NCI-H2081 treated with DMSO at 0.1 percent for 48 hours (cell line): ENCODE measurements around the gene CCL15.

ENCODE experiments used
- DNase-seq: peaks from one replicate; lab custom pipeline; 2025; lab: John Stamatoyannopoulos, UW

The CCL15 gene

DNA sequence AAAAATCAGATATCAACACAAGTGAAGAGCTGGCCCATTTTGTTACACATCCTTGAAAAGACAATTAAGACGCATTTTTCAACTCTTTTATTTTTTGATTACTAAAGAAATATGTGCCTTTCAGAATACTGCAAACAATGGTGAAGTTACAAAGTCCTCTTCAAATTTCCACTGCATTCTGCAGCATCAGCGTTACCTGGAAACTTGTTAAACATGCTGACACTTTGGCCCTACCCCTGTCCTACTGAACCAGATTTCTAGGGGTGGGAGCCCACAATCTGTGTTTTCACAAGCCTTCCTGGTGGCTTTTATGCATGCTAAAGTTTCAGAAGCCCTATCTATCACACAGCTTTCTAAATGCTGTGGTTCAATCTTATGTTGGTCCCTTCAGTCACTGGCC, 10.3 kb downstream of the CCL15 start:
- DNase-seq, result no peak

DNA sequence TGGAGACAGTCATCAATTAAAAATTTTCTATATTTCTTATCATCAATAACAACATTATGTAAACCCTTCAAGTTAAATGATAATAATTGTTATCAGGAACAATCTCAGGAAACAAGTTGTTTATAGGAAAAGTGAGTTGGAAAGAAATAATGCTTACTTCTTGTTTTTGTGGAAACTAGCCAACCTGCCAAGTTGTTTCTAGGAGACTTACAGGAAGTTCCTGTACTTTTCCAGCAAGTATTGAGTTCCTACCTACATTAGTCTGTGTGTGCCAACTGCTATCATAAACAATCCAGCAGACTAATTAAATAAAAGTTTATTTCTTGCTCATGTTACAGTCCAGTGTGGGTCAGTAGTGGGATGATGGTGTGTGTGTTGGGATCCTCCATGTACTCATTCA, 13.2 kb downstream of the CCL15 start:
- no peak for DNase-seq

DNA sequence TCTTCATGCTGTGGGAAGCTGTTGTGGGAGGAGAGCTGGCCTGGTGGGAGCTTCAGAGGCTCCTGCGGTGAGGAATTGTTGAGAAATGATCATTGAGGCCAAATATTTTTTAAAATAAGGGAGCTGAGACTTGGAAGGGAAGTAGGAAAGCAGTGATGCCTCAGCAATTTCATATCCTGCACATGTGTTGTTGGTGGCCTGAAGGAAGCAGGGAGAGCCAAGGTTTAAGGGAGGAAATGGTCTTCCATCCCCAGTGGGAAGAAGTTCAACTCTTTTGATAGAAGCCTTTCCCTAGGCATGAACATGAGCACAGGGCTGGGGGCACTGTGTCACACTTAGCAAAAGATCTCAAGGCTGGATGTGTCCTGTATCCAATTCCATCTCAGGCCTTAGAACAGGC, 14.7 kb downstream of the CCL15 start, which contains the start of gene CCL14:
Gene CCL14, minus strand, starts transcription at position 87 of the 400 bp plus-strand sequence. Its CDS starts 80 bp downstream, at position 7.
- DNase-seq, result no peak

DNA sequence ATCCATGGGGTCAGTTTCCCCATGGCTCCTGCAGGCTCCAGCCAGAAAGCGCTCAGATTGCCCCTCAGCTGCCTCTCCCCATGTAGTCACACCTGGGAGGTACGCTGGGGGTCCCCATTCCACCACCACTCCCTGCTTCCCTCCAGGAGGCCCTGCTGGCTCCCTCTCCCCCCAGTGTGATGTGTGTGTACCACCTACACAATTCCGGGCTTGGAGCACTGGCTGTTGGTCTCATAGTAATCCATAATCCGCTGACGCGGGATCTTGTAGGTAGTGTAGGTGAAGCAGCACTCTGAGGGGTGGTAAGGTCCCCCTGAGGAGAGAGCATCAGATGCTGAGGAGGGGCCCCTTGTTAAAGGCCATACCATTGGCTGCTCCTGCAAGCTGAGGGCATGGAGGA, 17.2 kb downstream of the CCL15 start:
- DNase-seq, result no peak

DNA sequence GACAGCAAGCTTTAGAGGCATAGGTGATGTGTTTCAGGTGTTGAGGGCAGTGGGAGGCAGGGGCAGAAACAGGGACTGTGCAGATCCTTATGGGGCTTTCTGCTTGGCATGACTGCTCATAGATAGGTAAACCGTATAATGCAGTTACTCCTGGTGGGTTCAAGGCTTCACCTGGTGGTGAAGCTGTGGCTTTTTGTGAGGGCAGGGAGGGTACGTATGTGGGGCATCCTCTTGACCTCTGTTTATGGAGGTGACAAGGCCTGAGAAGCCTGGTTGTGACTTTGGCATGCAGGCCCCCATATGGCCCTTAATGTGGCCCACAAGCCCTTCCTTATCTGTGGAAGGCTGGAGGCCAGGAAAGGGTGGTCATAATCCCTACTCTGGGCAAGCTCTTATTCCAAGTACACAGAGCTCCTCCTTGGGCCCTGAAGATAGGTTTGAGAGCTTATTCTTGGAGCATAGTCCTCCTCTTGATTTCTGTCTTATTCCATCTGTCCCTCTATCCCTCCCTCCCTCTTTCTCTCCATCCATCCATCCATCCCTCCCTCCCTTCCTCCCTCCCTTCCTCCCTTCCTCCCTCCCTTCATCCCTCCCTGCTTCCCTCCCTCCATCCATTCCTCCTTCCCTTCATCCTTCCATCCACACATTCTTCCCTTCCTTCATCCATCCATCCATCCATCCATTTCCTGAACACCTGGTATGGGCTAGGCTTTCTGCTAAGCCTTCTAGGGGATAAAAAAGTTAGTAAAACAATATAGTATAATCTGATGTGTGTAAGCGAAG, 18.8 kb downstream of the CCL15 start:
- no peak for DNase-seq

DNA sequence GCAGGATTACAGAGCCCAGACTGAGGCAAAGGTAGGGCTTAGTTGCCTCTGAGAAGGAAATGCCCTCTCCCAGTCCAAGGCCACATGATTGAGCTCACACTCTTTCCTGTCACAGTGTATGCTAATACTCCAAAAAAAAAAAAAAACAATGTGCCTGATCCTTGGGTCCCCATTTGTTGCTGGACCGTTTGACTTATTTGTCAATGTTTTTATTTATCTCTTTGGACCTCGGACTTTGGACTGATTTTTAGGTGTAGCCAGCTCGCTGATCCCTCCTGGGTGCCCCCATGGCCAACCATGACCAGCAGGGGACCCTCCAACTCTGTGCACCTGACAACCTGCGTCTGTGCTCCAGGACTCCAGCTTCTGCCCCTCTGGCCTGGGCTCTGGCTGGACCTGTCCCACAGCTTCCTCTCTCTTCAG, 19.4 kb downstream of the CCL15 start:
- no peak for DNase-seq

DNA sequence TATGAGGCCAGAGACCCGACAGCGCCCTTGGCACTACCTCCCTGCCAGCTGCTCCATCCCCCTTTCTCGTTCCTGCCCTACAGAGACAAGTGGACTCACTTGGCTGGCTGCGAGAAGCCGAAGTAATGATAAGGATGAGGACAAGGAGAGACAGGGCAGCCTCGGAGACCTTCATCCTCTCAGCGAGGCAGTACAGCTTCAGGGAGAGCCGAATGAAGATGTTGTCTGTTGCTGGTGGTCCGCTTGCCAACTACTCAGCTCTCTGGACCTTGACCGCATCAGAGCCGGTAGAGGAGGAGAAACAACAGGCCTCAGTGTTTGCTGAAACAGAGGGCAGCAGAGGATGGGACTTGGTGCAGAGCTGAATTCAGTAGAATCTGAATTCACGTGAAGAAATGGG, 20.1 kb downstream of the CCL15 start, which contains the start of gene CCL16:
Gene CCL16, minus strand, starts transcription at position 252 of the 400 bp plus-strand sequence. Its CDS starts 77 bp downstream, at position 175.
- no peak for DNase-seq

DNA sequence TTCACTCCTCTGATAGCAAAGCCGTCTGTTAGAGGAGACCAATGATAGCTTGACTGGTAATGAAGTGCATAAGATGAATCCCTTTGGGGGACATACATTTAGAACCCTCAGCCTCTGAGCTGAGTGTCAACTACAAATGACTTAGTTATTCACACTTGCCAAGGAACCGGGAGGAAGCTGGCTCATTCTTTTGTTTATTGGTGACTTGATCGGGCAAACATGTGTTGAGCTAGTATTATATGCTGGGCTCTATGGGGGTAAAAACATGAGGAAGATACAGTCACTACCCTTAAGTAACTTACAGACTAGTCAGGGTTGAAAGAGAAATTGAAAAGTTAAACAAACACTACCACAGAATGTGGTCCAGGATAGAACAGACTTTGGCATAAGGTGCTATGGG, 23.0 kb downstream of the CCL15 start:
- DNase-seq, result no peak

DNA sequence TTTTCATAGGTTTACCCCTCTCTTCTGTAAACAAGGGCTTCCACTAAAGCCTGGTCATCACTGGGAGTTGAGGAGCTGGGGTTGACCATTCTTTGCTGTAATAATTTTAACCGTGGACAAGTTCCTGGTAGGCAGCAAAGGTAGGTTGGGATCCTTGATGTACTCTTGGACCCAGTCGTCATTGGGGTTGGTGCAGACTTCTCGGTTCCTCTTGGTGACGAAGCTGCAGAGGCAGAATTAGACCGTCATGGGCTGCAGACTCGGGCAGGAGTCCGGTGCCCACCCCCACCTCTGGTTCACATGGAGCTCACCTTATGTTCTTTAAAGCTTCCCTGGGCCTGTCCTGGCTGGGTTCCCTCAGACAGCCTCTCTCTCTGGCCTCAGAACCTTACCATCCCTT, 23.8 kb downstream of the CCL15 start:
- no peak for DNase-seq

DNA sequence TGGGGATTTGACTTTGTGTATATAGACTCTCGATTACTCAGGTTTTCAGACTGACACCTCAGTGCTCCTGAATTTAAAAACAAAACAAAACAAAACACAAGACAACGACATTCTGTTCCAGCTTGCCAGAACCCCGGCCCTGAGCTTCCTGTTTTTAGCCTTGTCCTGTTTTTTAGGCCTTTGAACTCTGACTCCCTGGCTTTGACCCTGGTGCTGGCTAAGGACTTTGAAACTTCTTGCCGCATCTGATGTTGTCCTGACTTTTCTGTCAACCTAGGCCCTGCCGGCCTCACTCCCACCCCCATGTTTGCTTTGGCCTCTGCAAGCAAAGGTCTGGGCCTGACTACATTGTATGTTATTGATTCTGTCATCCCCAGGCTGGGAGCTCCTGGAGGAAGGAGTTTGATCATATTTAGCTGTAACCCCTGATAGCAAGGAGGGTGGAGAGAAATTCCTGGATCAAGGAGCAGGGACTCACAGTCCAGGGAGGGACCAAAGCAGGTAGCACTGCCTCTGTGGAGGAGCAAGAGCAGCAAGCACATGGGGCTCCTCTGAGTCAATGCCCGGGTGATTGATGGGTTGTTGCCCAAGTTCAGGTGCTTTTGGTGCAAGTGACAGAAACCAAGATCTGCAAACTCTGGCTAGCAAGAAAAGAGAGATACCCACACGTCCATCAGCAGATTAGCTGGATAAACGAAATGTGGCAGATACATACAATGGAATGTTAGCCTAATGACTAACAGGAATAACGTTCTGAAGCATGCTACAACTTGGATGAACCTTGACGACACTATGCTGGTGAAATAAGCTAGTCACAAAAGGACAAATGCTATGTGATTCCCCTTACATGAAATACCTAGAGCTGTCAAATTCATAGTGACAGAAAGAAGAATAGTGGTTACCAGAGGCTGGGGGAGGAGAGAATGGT, 27.8 kb downstream of the CCL15 start:
- DNase-seq, result no peak

DNA sequence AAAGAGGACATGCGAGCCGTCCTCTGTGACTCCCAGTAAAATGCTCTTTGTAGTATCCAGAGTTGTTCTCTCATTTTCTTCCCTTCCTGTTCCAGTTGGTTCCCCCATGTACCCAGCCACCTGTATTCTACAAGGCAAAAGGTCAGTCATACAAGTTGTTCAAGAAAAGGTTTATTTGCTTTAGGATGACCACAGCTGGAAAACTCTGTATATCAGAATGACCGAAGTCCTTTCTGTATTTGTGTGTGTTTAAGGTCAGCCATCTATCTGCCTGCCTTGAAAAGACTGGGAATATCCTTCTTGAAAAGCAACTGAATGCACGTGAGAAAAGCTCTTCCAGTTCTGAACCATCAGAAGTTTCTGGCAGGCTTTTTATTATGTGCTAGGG, 28.4 kb downstream of the CCL15 start:
- no peak for DNase-seq

DNA sequence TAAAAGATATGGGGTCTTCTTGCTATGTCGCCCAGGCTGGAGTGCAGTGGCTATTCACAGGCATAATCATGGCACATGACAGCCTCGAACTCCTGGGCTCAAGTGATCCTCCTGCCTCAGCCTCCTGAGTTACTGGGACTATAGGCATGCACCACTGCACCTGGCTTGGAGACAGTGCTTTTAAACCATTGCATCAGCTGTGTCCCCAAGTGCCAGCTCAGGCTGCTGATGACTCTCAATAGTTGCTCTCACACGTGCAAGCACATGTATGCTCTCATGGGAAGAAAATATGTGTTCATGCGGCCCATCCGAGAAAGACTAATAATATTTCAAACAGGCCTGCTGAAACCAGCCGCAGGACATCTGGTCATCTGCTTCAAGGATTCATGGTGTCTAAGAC, 28.8 kb downstream of the CCL15 start:
- DNase-seq, result no peak

DNA sequence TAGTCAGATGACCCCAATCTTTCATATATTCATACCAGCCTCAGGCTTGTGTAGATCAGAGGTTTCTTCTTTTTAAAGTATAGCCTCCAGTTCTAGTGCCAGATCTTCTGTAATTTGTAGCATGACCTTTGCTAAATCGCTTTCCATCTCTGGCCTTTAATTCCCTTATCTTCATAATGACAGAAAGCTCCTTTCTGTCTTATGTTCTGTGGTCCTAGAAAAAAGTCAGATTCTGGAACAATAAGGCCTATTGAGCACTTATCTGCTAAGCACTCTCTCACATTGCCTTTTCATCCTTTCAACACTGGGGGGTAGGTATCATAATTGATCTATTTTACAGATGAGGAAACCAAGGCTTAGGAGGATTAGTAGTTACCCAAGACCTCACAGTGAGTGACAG, 29.3 kb downstream of the CCL15 start:
- no peak for DNase-seq

DNA sequence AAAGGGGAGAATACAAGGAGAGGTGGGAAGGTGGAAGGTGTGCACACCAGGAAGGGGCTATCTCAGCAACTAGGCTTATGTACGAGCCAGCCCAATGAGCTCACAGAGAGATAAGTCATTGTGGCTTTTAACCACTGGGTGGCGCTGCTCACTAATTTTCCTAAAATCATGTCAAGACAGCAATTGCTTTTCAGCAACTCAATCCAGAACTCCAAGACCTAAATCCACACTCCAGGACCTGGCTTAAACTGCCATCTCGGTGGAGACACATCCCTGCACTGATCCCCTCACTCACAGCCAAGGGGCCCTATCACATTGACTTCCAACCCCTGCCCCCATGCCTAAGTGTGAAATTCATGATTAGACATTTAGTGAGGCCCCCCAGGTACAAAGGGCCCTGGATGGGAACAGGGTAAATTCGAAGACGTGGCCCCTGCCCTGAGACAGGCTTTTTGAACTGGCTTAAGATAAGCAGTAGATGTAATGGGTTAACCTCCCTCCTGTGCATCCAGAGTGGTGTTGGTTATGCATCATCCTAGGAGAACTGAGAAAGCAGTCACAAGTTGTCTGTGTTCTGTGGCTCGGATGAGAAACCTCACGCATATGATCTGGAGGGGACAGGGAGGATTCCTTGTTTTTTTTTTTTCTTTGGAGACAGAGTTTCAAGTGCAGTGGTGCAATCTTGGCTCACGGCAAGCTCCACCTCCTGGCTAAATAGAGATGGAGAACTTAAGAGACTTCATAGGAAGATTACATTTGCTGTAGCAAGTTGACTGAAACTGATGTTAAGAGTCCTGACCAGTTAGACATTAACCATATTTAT, 31.6 kb downstream of the CCL15 start:
- DNase-seq, result peak; percentile 39

DNA sequence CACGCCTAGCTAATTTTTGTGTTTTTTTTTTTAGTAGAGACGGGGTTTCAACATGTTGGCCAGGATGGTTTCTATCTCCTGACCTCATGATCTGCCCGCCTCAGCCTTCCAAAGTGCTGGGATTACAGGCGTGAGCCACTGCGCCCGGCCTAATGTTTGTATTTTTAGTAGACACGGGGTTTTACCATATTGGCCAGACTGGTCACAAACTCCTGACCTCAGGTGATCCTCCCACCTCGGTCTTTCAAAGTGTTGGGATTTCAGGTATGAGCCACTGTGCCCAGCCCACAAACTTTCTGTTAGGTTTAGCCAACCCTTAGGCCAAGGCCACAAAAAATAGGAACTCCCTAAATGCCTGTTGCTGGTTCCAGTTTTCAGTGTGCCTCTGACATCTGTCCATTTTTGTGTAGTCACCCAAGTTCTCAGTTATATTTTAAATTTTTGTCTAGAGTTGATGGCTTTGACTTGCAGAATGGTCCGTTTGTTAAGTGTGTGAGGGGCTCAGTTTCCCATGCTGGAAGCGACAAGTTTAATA, 32.8 kb downstream of the CCL15 start:
- DNase-seq, result no peak

DNA sequence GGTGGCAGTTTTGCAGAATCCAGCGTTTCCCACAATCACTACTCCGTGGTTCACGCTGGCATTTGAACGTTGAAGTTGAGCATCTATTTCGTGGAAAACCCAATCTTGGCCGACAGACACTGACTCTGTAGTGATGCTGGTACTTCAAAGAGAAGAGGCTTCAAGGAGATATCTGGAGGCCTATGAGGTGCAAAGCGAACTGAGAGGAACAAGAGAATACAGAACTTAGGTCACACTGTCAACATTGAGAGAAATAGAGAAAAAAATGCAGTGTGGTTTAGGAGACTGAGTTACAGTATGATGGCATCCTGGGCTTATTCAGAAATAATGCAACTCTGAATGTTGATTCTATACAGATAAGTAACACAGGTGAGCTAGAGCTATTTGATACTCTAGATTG, 36.1 kb downstream of the CCL15 start:
- DNase-seq, result no peak

DNA sequence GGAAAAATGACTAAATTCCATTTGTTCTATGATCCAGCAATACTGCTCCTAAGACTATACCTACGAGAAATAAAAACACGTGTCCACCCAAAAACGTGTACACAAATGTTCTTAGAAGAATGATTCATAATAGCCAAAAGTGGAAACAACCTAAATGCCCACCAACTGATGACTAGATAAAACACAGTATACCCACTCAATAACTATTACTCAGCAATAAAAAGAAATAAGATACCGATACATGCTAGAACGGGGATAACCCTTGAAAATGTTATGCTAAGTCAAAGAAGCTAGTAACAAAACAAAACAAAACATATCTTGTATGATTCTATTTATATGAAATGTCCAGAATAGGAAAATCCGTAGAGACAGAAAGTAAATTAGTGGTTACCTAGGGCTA, 37.7 kb downstream of the CCL15 start:
- no peak for DNase-seq

DNA sequence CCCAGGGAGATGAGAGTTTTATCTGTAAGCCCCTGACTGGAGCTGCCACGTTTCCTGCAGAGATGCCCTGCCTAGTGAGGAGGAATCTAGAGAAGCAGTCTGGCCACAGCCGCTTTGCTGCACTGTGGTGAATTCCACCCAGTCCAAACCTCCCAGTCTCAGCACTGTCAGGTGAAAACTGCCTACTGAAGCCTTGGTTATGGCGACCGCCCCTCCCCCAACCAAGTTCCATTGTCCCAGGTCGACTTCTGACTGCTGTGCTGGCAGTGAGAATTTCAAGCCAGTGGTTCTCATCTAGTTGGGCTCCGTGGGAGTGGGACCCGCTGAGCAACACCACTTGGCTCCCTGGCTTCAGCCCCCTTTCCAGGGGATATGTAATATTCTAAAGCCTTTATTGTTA, 47.6 kb downstream of the CCL15 start:
- no peak for DNase-seq

DNA sequence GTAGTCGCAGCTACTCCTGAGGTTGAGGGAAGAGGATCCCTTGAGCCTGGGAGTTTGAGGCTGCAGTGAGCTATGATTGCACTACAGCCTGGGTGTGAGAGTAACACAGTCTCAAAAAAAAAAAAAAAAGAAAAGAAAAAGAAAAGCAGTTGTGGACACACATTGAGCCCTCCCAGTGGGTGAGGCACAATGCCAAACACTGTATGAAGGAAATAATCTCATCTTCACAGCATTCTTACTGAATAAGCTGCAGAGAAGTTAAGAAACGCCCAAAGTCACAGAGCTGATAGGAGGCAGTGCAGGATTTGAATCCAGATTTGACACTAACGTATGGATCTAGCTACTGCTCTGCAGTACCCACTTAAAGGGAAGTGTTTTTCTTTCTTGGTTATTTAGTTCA, 52.0 kb downstream of the CCL15 start:
- DNase-seq, result no peak

DNA sequence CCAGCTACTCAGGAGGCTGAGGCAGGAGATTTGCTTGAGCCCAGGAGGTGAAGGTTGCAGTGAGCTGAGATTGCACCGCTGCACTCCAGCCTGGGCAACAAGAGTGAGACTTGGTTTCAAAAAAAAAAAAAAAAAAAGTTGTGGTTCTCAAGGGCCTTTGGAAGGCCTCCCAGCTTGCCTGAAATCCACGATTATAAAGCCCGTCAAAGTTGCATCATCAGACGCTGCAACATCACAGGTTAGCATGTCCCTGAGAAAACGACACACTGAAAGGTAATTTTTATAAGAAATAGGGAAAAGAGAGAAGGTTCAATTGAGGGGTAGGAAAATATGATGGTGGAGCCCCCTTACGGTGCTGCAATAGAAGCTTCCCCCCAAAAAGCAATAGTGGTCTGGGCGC, 53.3 kb downstream of the CCL15 start:
- DNase-seq, result no peak
